Trophoblast cell (in vitro differentiated cells and primary cell): ENCODE measurements around the gene ZNF836. TPM values are rescaled to one million over a fixed set of nuclear protein-coding genes. Genes with fewer than 3 reads are reported as not detected.

ENCODE experiments used
- DNase-seq, 2 donors: peaks; one replicate each; pipeline ENCODE4 v3.0.0-alpha.2; 2016
- H2AFZ ChIP-seq: 2 replicates; pipeline ENCODE4 v1.6.1; 2013; ENCODE audit warnings: low read length, moderate library complexity, mild to moderate bottlenecking; ENCODE audit not compliant: insufficient read depth, poor library complexity
- H2AK5ac ChIP-seq: 2 replicates; pipeline ENCODE4 v1.6.1; 2013; ENCODE audit warnings: mild to moderate bottlenecking, low read length
- H2BK120ac ChIP-seq: 2 replicates; pipeline ENCODE4 v1.6.1; 2013; ENCODE audit warnings: low read length, mild to moderate bottlenecking, moderate library complexity; ENCODE audit not compliant: insufficient read depth, poor library complexity
- H2BK12ac ChIP-seq: 2 replicates; pipeline ENCODE4 v1.6.1; 2013; ENCODE audit warnings: mild to moderate bottlenecking, low read length, moderate library complexity
- H2BK5ac ChIP-seq: 2 replicates; pipeline ENCODE4 v1.6.1; 2013; ENCODE audit warnings: low read length, low read depth, moderate library complexity, mild to moderate bottlenecking; ENCODE audit not compliant: poor library complexity
- H3K14ac ChIP-seq: 2 replicates; pipeline ENCODE4 v1.6.1; 2013; ENCODE audit warnings: mild to moderate bottlenecking, low read length
- H3K18ac ChIP-seq: 2 replicates; pipeline ENCODE4 v1.6.1; 2013; ENCODE audit warnings: mild to moderate bottlenecking, low read length
- H3K23ac ChIP-seq: 2 replicates; pipeline ENCODE4 v1.6.1; 2013; ENCODE audit warnings: low read length
- H3K27ac ChIP-seq: 2 replicates; pipeline ENCODE4 v1.5.1; 2013; ENCODE audit warnings: low read depth, mild to moderate bottlenecking, inconsistent platforms, low read length, moderate library complexity
- H3K27me3 ChIP-seq: 2 replicates; pipeline ENCODE4 v1.6.1; 2013; ENCODE audit warnings: inconsistent platforms, mild to moderate bottlenecking, low read length, moderate library complexity; ENCODE audit not compliant: insufficient read depth
- H3K36me3 ChIP-seq, 2 experiments: 1 replicate in 1 of 2; 2 replicates in 1 of 2; pipeline ENCODE4 v1.6.1; 2013; ENCODE audit warnings: low read length in 2 of 2, mild to moderate bottlenecking in 2 of 2, moderate library complexity in 1 of 2; ENCODE audit not compliant: insufficient read depth in 2 of 2, control insufficient read depth in 1 of 2
- H3K4ac ChIP-seq: 2 replicates; pipeline ENCODE4 v1.6.1; 2013; ENCODE audit warnings: low read depth, mild to moderate bottlenecking, low read length, moderate library complexity
- H3K4me1 ChIP-seq, 2 experiments: 1 replicate in 1 of 2; 2 replicates in 1 of 2; pipeline ENCODE4 v1.6.1; 2013; ENCODE audit warnings: low read length in 2 of 2, mild to moderate bottlenecking in 2 of 2, moderate library complexity in 1 of 2; ENCODE audit not compliant: insufficient read depth in 2 of 2, control insufficient read depth in 1 of 2
- H3K4me2 ChIP-seq: 2 replicates; pipeline ENCODE4 v1.6.1; 2013; ENCODE audit warnings: inconsistent platforms, mild to moderate bottlenecking, low read length, moderate library complexity
- H3K4me3 ChIP-seq: 2 replicates; pipeline ENCODE4 v1.5.1; 2013; ENCODE audit warnings: mild to moderate bottlenecking, low read depth, low read length, inconsistent platforms
- H3K79me1 ChIP-seq: one replicate; pipeline ENCODE4 v1.6.1; 2013; ENCODE audit warnings: low read length
- H3K79me2 ChIP-seq: 2 replicates; pipeline ENCODE4 v1.6.1; 2013; ENCODE audit warnings: low read length, mild to moderate bottlenecking; ENCODE audit not compliant: control insufficient read depth, insufficient read depth, poor library complexity
- H3K9ac ChIP-seq: 2 replicates; pipeline ENCODE4 v1.6.1; 2013; ENCODE audit warnings: mild to moderate bottlenecking, low read length
- H3K9me3 ChIP-seq: 2 replicates; pipeline ENCODE4 v1.6.1; 2013; ENCODE audit warnings: low read depth, mild to moderate bottlenecking, control low read depth, inconsistent platforms, low read length; ENCODE audit not compliant: insufficient read depth
- H4K12ac ChIP-seq: 2 replicates; pipeline ENCODE4 v1.6.1; 2013; ENCODE audit warnings: low read depth, mild to moderate bottlenecking, low read length, moderate library complexity
- H4K8ac ChIP-seq: 2 replicates; pipeline ENCODE4 v1.6.1; 2013; ENCODE audit warnings: low read depth, mild to moderate bottlenecking, low read length, moderate library complexity
- H4K91ac ChIP-seq: one replicate; pipeline ENCODE4 v1.6.1; 2013; ENCODE audit warnings: low read depth, mild to moderate bottlenecking, low read length, moderate library complexity
- WGBS: extraction: QIAGEN DNeasy Blood & Tissue Kit; methylation state at CpG from one replicate; pipeline ENCODE4 v1.1.7; 2013; ENCODE audit warnings: missing lambda C conversion rate; ENCODE audit not compliant: insufficient read length, insufficient coverage; ENCODE audit errors: extremely low coverage; 5-methylcytosine and 5-hydroxymethylcytosine counted together
- polyA plus RNA-seq: library from polyadenylated mRNA; stranded (reverse); fragments of 200-250 nt; gene quantifications from 2 replicates; pipeline ENCODE4 v1.2.3, GENCODE V29; 2013

Gene ZNF836
- polyA plus RNA-seq: 50.0 and 50.5 TPM in 2 replicates

- peak within 1 kb of the TSS; percentile 79 for H3K14ac ChIP-seq
- peak within 1 kb of the TSS; percentile 80 for H3K4ac ChIP-seq
- H3K23ac ChIP-seq: no peak within 1 kb of the TSS
- H4K91ac ChIP-seq: peak within 1 kb of the TSS; percentile 72
- peak within 1 kb of the TSS; percentile 80 for H4K12ac ChIP-seq
- H3K4me1 ChIP-seq: peaks cover 5 to 11% of the 10 kb centered on the region in 2 experiments
- peak within 1 kb of the TSS; percentile 87 for H3K18ac ChIP-seq
- H3K27ac ChIP-seq: peak within 1 kb of the TSS; percentile 13
- peak within 1 kb of the TSS; percentile 15 for H2BK120ac ChIP-seq
- H3K9me3 ChIP-seq: no peaks in the 10 kb centered on the region
- peak; percentile 71 to 76 for DNase-seq
- H2BK5ac ChIP-seq: peak within 1 kb of the TSS; percentile 83
- H3K27me3 ChIP-seq: no peaks in the 10 kb centered on the region
- peaks cover 8% of the 10 kb centered on the region for H3K79me2 ChIP-seq
- peak within 1 kb of the TSS; percentile 79 for H3K9ac ChIP-seq
- peak within 1 kb of the TSS; percentile 60 for H3K4me2 ChIP-seq
- peak within 1 kb of the TSS; percentile 75 for H3K4me3 ChIP-seq
- no peak within 1 kb of the TSS for H2AK5ac ChIP-seq
- peaks cover 12% of the 10 kb centered on the region for H3K79me1 ChIP-seq
- peaks cover 9 to 10% of the 10 kb centered on the region in 2 experiments for H3K36me3 ChIP-seq
- no peak within 1 kb of the TSS for H2BK12ac ChIP-seq
- H4K8ac ChIP-seq: peak within 1 kb of the TSS; percentile 86
- WGBS: no CpG with 5 or more reads among the region's 37 CpGs
- H2AFZ ChIP-seq: peak within 1 kb of the TSS; percentile 68
Observed at GRCh38 chr19:52171321-52172169, at the start of gene ZNF836. TSS of gene ZNF836 (minus strand) at chr19:52171621. CDS start at chr19:52168072, 3,549 bp downstream.

GRCh38 chr19:52221031-52221430 lies 49.6 kb upstream of the ZNF836 start:
- no peak overlapping the region for H3K23ac ChIP-seq
- H3K18ac ChIP-seq: no peak overlapping the region
- H3K36me3 ChIP-seq: peaks cover 65 to 80% of the 10 kb centered on the region in 2 experiments
- no peak overlapping the region for H3K4me3 ChIP-seq
- no peak for DNase-seq
- H3K14ac ChIP-seq: no peak overlapping the region
- no peaks in the 10 kb centered on the region for H3K79me2 ChIP-seq
- H3K4me1 ChIP-seq: no peaks in the 10 kb centered on the region
- H4K12ac ChIP-seq: no peak overlapping the region
- H4K8ac ChIP-seq: no peak overlapping the region
- WGBS: no CpG with 5 or more reads among the region's 6 CpGs
- no peak overlapping the region for H2AK5ac ChIP-seq
- H2BK120ac ChIP-seq: no peak overlapping the region
- no peak overlapping the region for H3K4me2 ChIP-seq
- H3K4ac ChIP-seq: no peak overlapping the region
- no peak overlapping the region for H3K27ac ChIP-seq
- H2BK5ac ChIP-seq: no peak overlapping the region
- no peaks in the 10 kb centered on the region for H3K79me1 ChIP-seq
- H3K9ac ChIP-seq: no peak overlapping the region
- H3K27me3 ChIP-seq: no peaks in the 10 kb centered on the region
- H3K9me3 ChIP-seq: peaks cover 3% of the 10 kb centered on the region
- H4K91ac ChIP-seq: no peak overlapping the region
- H2AFZ ChIP-seq: no peak overlapping the region
- no peak overlapping the region for H2BK12ac ChIP-seq

- H2BK12ac ChIP-seq: no peak overlapping the region
Observed at GRCh38 chr19:52219611-52220010, 48.2 kb upstream of the ZNF836 start.

GRCh38 chr19:52217576-52217975 lies 46.2 kb upstream of the ZNF836 start:
- H3K4me1 ChIP-seq: peaks cover 2 to 3% of the 10 kb centered on the region in 2 experiments
- H2BK120ac ChIP-seq: no peak overlapping the region
- peaks cover 80 to 86% of the 10 kb centered on the region in 2 experiments for H3K36me3 ChIP-seq
- no peak overlapping the region for H3K4me2 ChIP-seq
- no peak overlapping the region for H3K23ac ChIP-seq
- no peak overlapping the region for H3K4ac ChIP-seq
- H4K91ac ChIP-seq: no peak overlapping the region
- H3K27me3 ChIP-seq: no peaks in the 10 kb centered on the region
- H3K9me3 ChIP-seq: peaks cover 2% of the 10 kb centered on the region
- no peak overlapping the region for H3K18ac ChIP-seq
- WGBS: no CpG with 5 or more reads among the region's 5 CpGs
- no peak overlapping the region for H4K8ac ChIP-seq
- no peak overlapping the region for H2BK12ac ChIP-seq
- no peak overlapping the region for H3K27ac ChIP-seq
- no peak overlapping the region for H2BK5ac ChIP-seq
- H3K14ac ChIP-seq: no peak overlapping the region
- H2AK5ac ChIP-seq: no peak overlapping the region
- H3K4me3 ChIP-seq: no peak overlapping the region
- no peak overlapping the region for H2AFZ ChIP-seq
- no peak overlapping the region for H3K9ac ChIP-seq
- no peak for DNase-seq
- no peaks in the 10 kb centered on the region for H3K79me2 ChIP-seq
- no peak overlapping the region for H4K12ac ChIP-seq
- H3K79me1 ChIP-seq: no peaks in the 10 kb centered on the region

More at GRCh38 chr19:52219611-52220010, 48.2 kb upstream of the ZNF836 start:
- H3K9ac ChIP-seq: no peak overlapping the region
- H2AK5ac ChIP-seq: no peak overlapping the region
- no peak for DNase-seq
- H3K4me3 ChIP-seq: no peak overlapping the region
- H3K4me1 ChIP-seq: no peaks in the 10 kb centered on the region
- H3K18ac ChIP-seq: no peak overlapping the region
- H3K23ac ChIP-seq: no peak overlapping the region
- no peak overlapping the region for H2BK120ac ChIP-seq
- H4K91ac ChIP-seq: no peak overlapping the region
- no peak overlapping the region for H4K12ac ChIP-seq
- H3K27ac ChIP-seq: no peak overlapping the region
- H2AFZ ChIP-seq: no peak overlapping the region
- H4K8ac ChIP-seq: no peak overlapping the region
- H3K79me2 ChIP-seq: no peaks in the 10 kb centered on the region
- H3K4me2 ChIP-seq: no peak overlapping the region
- no peaks in the 10 kb centered on the region for H3K27me3 ChIP-seq
- WGBS: no CpG with 5 or more reads among the region's 8 CpGs
- no peak overlapping the region for H2BK5ac ChIP-seq
- H3K9me3 ChIP-seq: peaks cover 2% of the 10 kb centered on the region
- no peak overlapping the region for H3K14ac ChIP-seq
- H3K36me3 ChIP-seq: peaks cover 67 to 81% of the 10 kb centered on the region in 2 experiments
- H3K4ac ChIP-seq: no peak overlapping the region
- no peaks in the 10 kb centered on the region for H3K79me1 ChIP-seq
